Activated CD4-positive, alpha-beta T cell treated with anti-CD3 and anti-CD28 coated beads, Interleukin-2, amount 50 U/mL, for 4 hours (primary cell): Measurements from ENCODE around the gene COL27A1.
"Not testable (repeated sequence)": the region's sequence is repeated elsewhere in the genome, so short reads cannot be mapped to it uniquely, and the experiment has no call there.

ENCODE experiments used
- DNase-seq, 2 experiments: peaks; one replicate each; pipeline ENCODE4 v3.0.0-alpha.2; 2020

The COL27A1 gene

DNA sequence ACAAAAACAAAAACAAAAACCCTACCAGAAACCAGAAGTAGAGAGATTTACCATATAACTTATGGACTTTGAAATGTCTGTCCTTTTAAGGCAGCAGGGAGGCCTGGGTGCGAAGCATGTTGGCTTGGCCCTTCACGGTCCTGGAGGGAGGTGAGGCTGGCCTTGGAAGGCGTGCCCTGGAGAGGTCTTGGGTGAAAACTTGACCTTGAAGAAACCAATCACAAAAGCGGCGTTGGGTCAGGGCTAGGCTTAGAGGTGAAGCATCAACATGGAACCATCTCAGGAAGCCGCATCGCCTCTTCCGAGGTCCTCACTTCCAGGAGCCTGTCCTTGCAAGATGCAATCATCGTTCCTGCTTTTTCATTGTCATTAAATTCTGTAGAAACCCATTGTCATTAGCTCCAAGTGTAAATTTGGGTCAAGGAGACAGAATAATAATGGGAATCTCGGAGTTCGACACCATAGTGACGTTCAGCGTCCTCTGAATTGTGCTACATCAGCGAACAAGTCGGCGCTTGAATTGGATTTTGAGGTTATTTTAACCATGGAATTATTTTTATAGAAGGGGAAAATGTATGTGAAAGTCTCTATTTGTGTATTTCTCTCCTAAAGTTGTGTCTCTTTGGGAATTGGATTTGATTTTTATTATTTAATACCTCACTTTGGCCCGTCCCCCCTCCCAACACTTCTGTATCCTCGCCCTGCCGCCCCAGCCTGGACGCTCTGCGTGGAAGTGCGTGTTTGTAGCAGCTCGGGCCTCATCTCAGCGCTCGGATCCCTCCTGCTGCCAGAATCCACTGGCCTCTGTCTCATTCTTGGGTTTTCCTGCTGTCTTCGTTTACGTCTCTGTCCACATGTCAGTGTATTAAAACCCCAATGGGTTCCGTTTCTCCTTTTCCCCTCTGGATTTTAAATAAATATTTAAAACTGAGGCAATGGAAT is 156.5 kb downstream of the COL27A1 start:
- no peak for DNase-seq

DNA sequence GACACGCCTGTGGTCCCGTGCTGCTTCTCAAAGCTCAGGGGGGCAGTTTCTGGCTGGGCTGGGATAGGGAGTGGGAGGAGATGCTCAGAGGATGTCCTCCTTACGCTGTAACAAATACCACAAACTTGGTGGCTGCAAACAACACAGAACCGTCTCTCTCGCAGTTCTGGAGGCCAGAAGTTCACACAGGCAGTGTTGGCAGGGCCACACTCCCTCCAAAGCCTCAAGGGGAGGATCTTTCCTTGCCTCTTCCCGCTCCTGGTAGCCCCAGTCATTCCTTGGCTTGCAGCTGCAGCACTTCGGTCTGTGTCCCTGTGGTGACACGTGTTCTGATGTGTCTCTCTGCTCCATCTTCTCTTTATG is 157.2 kb downstream of the COL27A1 start:
- DNase-seq, result no peak

DNA sequence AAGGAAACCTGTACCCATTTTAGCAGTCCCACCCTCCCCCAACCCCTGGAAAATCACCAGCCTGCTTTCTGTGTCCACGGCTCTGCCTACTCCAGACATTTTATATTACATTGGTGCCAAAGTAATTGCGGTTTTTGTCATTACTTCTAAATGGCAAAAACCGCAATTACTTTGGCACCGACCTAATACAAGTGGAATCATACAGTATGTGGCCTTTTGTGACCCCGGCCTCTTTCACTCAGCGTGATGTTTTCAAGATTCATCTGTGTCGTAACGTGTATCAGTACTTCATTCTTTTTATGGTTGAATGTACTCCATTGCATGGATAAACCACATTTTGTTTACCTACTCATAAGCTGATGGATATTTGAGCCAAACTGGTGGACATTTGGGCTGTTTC is 157.8 kb downstream of the COL27A1 start:
- DNase-seq, result no peak

GRCh38 chr9:114314256-114314867 is 159.0 kb downstream of the COL27A1 start:
- DNase-seq, result no peak

GRCh38 chr9:114314881-114315722 is 159.8 kb downstream of the COL27A1 start:
- DNase-seq, result no peak

DNA sequence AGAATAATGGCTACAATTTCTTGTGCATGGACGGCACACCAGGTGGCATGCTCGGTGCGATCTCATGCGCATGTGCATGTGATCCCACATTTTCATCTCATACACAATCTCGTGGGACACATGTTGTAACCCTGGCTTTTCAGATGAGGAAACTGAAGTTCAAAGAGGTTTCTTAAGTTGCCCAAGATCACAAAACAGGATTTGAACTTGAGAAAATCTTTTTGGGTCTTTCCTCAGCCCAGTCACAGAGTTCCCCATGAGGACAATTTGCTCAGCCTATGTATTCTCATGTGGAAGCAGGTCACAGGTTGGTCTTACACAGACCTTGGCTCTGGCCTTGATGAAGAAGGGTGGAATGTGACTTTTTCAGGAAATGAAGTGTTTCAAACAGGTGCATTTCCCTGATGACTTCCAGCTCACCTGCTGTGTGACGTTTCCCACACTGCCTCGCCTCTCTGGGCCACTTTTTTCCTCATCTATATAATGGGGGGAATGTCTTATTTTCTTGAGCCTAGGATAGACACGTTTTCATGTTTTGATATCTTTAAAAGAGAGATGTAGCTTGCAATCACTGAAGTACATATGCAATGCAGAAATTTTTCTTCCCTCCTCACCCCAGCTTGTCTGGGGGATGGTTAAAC is 160.5 kb downstream of the COL27A1 start:
- DNase-seq, result no peak

DNA sequence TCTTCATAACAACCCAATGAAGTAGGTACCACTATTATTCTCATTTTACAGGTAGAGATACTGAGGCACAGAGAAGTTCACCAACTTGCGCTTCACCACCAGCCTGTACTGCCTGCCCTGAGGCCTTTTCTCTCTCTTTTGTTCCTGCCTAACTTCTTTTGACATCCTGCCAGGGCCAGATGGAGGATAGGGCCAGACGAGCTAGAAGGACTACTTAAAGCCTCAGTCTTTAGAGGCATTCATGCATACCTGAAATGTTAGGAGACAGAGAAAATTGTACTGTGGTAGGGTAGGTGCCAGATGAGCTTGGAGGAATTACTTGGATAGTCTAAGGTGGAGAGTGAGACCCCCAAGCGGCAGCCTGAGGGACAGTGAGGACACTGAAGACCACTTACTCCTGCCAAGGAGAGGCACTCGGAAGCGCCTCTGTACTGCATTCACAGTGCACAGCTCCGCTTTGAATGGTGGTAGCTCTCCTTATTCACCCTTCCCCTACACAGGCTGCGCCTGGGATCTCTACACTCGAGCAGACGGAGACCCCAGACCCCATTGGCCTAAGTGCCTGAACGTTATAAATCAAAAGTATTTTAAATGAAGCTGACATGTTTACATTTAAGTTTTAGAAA is 161.4 kb downstream of the COL27A1 start:
- DNase-seq, result no peak

GRCh38 chr9:114317665-114318357 is 162.5 kb downstream of the COL27A1 start:
- no peak for DNase-seq

DNA sequence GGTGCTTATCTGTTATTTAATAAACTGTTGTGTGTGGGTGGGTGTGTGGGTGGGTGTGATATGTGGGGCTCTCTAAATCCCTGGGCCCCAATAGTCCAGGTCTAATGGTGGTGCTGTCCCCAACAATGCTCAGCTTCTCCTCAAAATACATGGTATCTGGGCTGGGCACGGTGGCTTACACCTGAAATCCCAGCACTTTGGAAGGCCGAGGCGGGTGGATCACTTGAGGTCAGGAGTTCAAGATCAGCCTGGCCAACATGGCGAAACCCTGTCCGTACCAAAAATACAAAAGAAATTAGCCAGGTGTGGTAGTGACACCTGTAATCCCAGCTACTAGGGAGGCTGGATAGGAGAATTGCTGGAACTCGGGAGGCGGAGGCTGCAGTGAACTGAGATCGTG is 163.1 kb downstream of the COL27A1 start:
- DNase-seq, result no peak

- DNase-seq, result no peak
These were observed 163.8 kb downstream of the COL27A1 start for GRCh38 chr9:114319147-114319546.

- DNase-seq, result not testable (repeated sequence)
These were observed 165.4 kb downstream of the COL27A1 start for GRCh38 chr9:114320710-114321109.

DNA sequence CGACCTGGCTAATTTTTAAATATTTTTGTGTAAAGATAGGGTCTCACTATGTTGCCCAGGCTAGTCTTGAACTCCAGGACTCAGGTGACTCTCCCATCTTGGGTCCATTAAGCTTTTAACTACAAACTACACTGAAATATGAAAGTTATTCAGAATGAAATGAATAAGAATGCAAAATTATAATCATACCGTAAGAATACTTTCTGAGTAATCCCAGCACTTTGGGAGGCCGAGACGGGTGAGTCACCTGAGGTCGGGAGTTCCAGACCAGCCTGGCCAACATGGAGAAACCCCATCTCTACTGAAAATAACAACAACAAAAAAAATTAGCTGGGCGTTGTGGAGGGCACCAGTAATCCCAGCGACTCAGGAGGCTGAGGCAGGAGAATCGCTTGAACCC is 166.4 kb downstream of the COL27A1 start:
- no peak for DNase-seq

DNA sequence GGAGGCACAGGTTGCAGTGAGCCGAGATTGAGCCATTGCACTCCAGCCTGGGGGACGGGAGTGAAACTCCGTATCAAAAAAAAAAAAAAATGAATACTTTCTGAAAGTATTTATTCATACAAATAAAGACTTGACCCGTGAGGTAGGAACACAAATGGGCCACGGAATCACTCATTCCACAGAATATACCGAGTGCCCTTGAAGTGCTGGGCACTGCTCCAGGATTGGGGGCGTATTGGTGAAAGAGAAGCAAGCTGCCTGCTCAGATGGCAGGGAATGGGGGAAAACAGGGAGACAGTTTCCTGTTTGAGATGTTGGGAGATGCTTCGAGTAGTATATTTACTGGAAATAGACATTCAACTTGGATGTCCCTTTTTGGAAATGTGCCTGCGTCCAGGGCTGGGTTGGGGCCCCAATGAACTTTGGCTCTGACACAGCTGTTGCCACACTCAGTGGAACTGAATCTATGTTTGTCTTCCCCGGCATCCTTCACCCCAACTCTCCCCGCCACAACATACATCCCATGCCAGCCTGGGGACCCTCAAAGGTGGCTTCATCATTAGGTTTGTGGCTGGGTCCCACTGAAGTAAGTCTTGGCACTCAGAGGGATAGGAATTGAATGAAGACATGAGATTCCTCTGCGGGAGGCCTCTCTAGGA is 167.0 kb downstream of the COL27A1 start:
- DNase-seq, result not testable (repeated sequence)

DNA sequence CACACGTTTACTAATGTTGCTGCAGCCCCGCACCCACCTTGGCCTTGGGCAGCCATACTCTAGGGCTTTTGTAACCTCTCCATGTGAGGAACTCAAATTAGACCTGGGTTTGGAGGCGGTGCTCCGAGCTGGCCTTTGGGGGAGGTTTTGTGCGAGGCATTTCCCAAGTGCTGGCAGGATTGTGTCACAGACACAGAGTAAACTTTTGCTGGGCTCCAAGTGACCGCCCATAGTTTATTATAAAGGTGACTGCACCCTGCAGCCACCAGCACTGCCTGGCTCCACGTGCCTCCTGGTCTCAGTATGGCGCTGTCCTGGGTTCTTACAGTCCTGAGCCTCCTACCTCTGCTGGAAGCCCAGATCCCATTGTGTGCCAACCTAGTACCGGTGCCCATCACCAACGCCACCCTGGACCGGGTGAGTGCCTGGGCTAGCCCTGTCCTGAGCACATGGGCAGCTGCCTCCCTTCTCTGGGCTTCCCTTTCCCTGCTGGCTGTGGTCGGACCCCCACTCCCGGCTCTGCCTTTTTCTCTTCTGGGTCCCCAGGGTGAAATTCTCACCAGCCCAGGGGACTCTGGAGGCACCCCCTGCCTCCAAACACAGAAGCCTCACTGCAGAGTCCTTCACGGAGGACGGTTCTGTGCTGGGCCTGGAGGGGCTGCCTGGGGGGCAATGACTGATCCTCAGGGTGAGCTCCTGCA is 167.6 kb downstream of the COL27A1 start, which contains the start of gene ORM1:
TSS of gene ORM1 (plus strand) at position 268 of the 701 bp plus-strand sequence. CDS start at position 304, 36 bp downstream.
- not testable (repeated sequence) for DNase-seq

GRCh38 chr9:114323849-114324248 is 168.5 kb downstream of the COL27A1 start:
- DNase-seq, result not testable (repeated sequence)

- DNase-seq, result no peak
These were observed 169.2 kb downstream of the COL27A1 start for GRCh38 chr9:114324492-114324891.

- DNase-seq, result not testable (repeated sequence)
These were observed 169.6 kb downstream of the COL27A1 start for GRCh38 chr9:114324965-114325364.

DNA sequence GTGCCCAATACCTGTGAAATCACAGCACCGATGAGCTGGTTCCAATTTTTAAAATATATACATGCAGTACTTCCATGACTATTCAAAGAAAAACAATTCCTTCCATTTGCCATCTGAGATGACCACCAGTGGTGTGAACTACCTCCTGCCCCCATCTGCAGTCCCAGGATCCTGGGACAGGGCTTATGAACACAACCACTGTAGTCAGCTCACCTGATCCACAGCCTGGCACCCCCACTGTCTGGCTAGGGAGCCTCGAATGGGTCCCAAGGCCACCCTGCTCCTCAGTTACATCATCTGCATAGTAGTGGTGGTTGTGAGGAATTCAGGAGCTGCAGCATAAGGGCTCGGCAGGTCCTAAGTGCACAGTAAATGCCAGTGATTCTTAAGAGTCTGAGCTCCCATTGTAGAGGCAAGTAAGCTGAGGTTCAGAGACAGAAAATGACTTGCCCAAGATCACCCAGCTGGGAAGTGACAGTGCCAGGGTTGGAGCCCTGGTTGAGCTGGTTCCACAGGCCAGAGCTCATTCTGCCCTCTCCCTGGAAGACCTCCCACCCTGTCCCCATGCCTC is 170.4 kb downstream of the COL27A1 start:
- DNase-seq, result not testable (repeated sequence)

GRCh38 chr9:114327749-114328148 is 172.4 kb downstream of the COL27A1 start:
- DNase-seq, result no peak

- DNase-seq, result not testable (repeated sequence)
These were observed 173.1 kb downstream of the COL27A1 start for GRCh38 chr9:114328357-114328820.
